Left ventricle myocardium superior (tissue), 1 donor: ENCODE results near the gene CROCC. TPM values are rescaled to one million over a fixed set of nuclear protein-coding genes. Genes with fewer than 3 reads are reported as not detected.
A peak's percentile ranks its signal among the peaks of the same experiment; 100 is the strongest.
"Not testable (repeated sequence)": the region's sequence is repeated elsewhere in the genome, so short reads cannot be mapped to it uniquely, and the experiment has no call there.

Experiments
- ATAC-seq: fragments of 200-7000 bp; cut with Tn5 transposase; one replicate; pipeline ENCODE4 v1.9.1; 2020; ENCODE audit warnings: mild to moderate bottlenecking, moderate library complexity
- DNase-seq: peaks from one replicate; pipeline ENCODE4 v3.0.0-alpha.2; 2020
- intact Hi-C: fragments of 100-400 bp; cut with micrococcal nuclease; formaldehyde crosslinking; loops from one replicate; pipeline ENCODE4 v1.11.0; 2022
- long read RNA-seq: library from polyadenylated mRNA; unstranded; transcript quantifications from one replicate; pipeline ENCODE4 v2.0.0, GENCODE V29; 2021
- total RNA-seq: library from RNA; stranded (reverse); fragmentation: NEBNext Ultra II Directional; extraction: Animal tissue kit (Norgen Biotek cat#: 25700); gene quantifications from one replicate; pipeline ENCODE4 v1.2.1, GENCODE V29; 2021
- donor health status: DM: no; HTN: yes; CAD: no; lungs with severe emphysema.

Gene CROCC
- 7.9 TPM for total RNA-seq
- long read RNA-seq, partial matches to known transcripts: 13 of 20 reads
- long read RNA-seq, other reads (novel, unspliced or antisense): 7 of 20 reads

- DNase-seq (peak; percentile 47), ATAC-seq (peak; percentile 32)
- intact Hi-C loops: no loop called here
These were observed at the start of gene CROCC for GRCh38 chr1:16921391-16922185. CROCC (plus strand) TSS chr1:16921931; CDS start chr1:16922019, 88 bp downstream.

GRCh38 chr1:16872152-16873075 lies 49.3 kb upstream of the CROCC start:
- ATAC-seq: peak; percentile 93
- peak; percentile 51 for DNase-seq
- intact Hi-C loops: not testable (repeated sequence)

- ATAC-seq: peak; percentile 75
- intact Hi-C loops: not testable (repeated sequence)
- peak; percentile 75 for DNase-seq
These were observed 48.5 kb upstream of the CROCC start for GRCh38 chr1:16873076-16873879.

- ATAC-seq, DNase-seq, intact Hi-C loops: not testable (repeated sequence)
These were observed 46.6 kb upstream of the CROCC start for GRCh38 chr1:16874968-16875765.

GRCh38 chr1:16881742-16882141 lies 40.0 kb upstream of the CROCC start:
- DNase-seq, ATAC-seq, intact Hi-C loops: not testable (repeated sequence)

- DNase-seq (no peak), ATAC-seq (no peak)
- intact Hi-C loops: no loop called here
These were observed 38.7 kb upstream of the CROCC start for GRCh38 chr1:16882986-16883385.

- ATAC-seq, DNase-seq, intact Hi-C loops: not testable (repeated sequence)
These were observed 37.2 kb upstream of the CROCC start for GRCh38 chr1:16884487-16884886.

GRCh38 chr1:16886860-16887605 lies 34.7 kb upstream of the CROCC start:
- intact Hi-C loops: no loop called here
- DNase-seq (no peak), ATAC-seq (no peak)

- DNase-seq: peak; percentile 81
- intact Hi-C loops: no loop called here
- peak; percentile 92 for ATAC-seq
These were observed 32.6 kb upstream of the CROCC start for GRCh38 chr1:16888860-16889816.

GRCh38 chr1:16890539-16891021 lies 31.2 kb upstream of the CROCC start:
- intact Hi-C loops, DNase-seq, ATAC-seq: not testable (repeated sequence)

- intact Hi-C loops, DNase-seq, ATAC-seq: not testable (repeated sequence)
These were observed 30.7 kb upstream of the CROCC start for GRCh38 chr1:16891057-16891456.

- intact Hi-C loops, ATAC-seq: not testable (repeated sequence)
These were observed 28.7 kb upstream of the CROCC start for GRCh38 chr1:16892978-16893525.

GRCh38 chr1:16893796-16894195 lies 27.9 kb upstream of the CROCC start:
- intact Hi-C loops, DNase-seq, ATAC-seq: not testable (repeated sequence)

More at GRCh38 chr1:16892978-16893525, 28.7 kb upstream of the CROCC start:
- DNase-seq: not testable (repeated sequence)

GRCh38 chr1:16894338-16894737 lies 27.4 kb upstream of the CROCC start:
- intact Hi-C loops, ATAC-seq, DNase-seq: not testable (repeated sequence)

- ATAC-seq, DNase-seq, intact Hi-C loops: not testable (repeated sequence)
These were observed 26.5 kb upstream of the CROCC start for GRCh38 chr1:16895233-16895597.
